IMR-90 (cell line): ENCODE results near the gene OR7A5. TPM values are rescaled to one million over a fixed set of nuclear protein-coding genes. Genes with fewer than 3 reads are reported as not detected.

Experiments
- ATAC-seq: fragments of 200-7000 bp; cut with Tn5 transposase; 2 replicates; pipeline ENCODE4 v1.9.1; 2020; ENCODE audit warnings: low read depth, mild to moderate bottlenecking, moderate library complexity
- BruUV-seq: library from RNA; stranded (reverse); fragments of 400-500 nt; replicated peaks from 2 replicates; lab custom pipeline; 2021; lab: Mats Ljungman, UMichigan
- CTCF ChIA-PET: fragments of 300-600 bp; formaldehyde crosslinking; extraction: SDS; loops from one replicate; lab custom pipeline; 2021; ENCODE audit warnings: antibody characterized with exemption; lab: Yijun Ruan, JAX
- POLR2A ChIA-PET: fragments of 300-600 bp; sonication (Branson Sonifier 250); formaldehyde crosslinking; loops from one replicate; lab custom pipeline; 2022; ENCODE audit warnings: antibody characterized with exemption; ENCODE audit not compliant: unreplicated experiment; lab: Charles Lee
- DNase-seq: peaks from one replicate; pipeline ENCODE4 v3.0.0; 2013
- H2AFZ ChIP-seq: replicated peaks from 2 replicates; pipeline ENCODE3; 2013; ENCODE audit warnings: low read length, mild to moderate bottlenecking; ENCODE audit not compliant: poor library complexity
- H2AK5ac ChIP-seq: 2 replicates; pipeline ENCODE4 v1.6.1; 2013; ENCODE audit warnings: low read depth, low read length, inconsistent platforms
- H2AK9ac ChIP-seq: replicated peaks from 2 replicates; pipeline ENCODE3; 2013; ENCODE audit warnings: mild to moderate bottlenecking, low read depth, low read length, moderate library complexity; ENCODE audit not compliant: poor library complexity
- H2BK120ac ChIP-seq: 2 replicates; pipeline ENCODE4 v1.6.1; 2013; ENCODE audit warnings: low read depth, low read length, inconsistent platforms
- H2BK15ac ChIP-seq: 3 replicates; pipeline ENCODE4 v1.6.1; 2013; ENCODE audit warnings: low read depth, low read length, inconsistent platforms
- H2BK20ac ChIP-seq: 2 replicates; pipeline ENCODE4 v1.6.1; 2013; ENCODE audit warnings: low read depth, mild to moderate bottlenecking, inconsistent platforms, low read length, moderate library complexity
- H2BK5ac ChIP-seq: 2 replicates; pipeline ENCODE4 v1.6.1; 2013; ENCODE audit warnings: mild to moderate bottlenecking, low read depth, low read length, inconsistent platforms; ENCODE audit not compliant: poor library complexity, severe bottlenecking
- H3K14ac ChIP-seq: replicated peaks from 2 replicates; pipeline ENCODE4 v1.6.1; 2013; ENCODE audit warnings: low read depth, low read length, inconsistent platforms
- H3K18ac ChIP-seq: 2 replicates; pipeline ENCODE4 v1.6.1; 2013; ENCODE audit warnings: low read depth, low read length, control low read depth
- H3K23ac ChIP-seq: 2 replicates; pipeline ENCODE4 v1.6.1; 2013; ENCODE audit warnings: low read depth, low read length, inconsistent platforms
- H3K27ac ChIP-seq: 2 replicates; pipeline ENCODE4 v1.5.1; 2013; ENCODE audit warnings: mild to moderate bottlenecking, control low read depth, low read length; ENCODE audit not compliant: insufficient read depth
- H3K27me3 ChIP-seq: 2 replicates; pipeline ENCODE4 v1.6.1; 2013; ENCODE audit warnings: low read length; ENCODE audit not compliant: control insufficient read depth, insufficient read depth
- H3K36me3 ChIP-seq: 2 replicates; pipeline ENCODE4 v1.6.1; 2013; ENCODE audit warnings: low read length, mixed read lengths; ENCODE audit not compliant: control insufficient read depth, insufficient read depth
- H3K4ac ChIP-seq: 2 replicates; pipeline ENCODE4 v1.6.1; 2013; ENCODE audit warnings: low read depth, low read length, inconsistent platforms
- H3K4me1 ChIP-seq: 2 replicates; pipeline ENCODE4 v1.6.1; 2013; ENCODE audit warnings: low read length, mixed read lengths; ENCODE audit not compliant: control insufficient read depth, insufficient read depth
- H3K4me2 ChIP-seq: 2 replicates; pipeline ENCODE4 v1.6.1; 2013; ENCODE audit warnings: low read depth, mild to moderate bottlenecking, control low read depth, low read length, moderate library complexity
- H3K4me3 ChIP-seq: 2 replicates; pipeline ENCODE4 v1.5.1; 2013; ENCODE audit warnings: low read depth, mild to moderate bottlenecking, control low read depth, low read length, moderate library complexity; ENCODE audit not compliant: insufficient read depth
- H3K56ac ChIP-seq: 2 replicates; pipeline ENCODE4 v1.6.1; 2013; ENCODE audit warnings: low read length, inconsistent platforms; ENCODE audit not compliant: insufficient read depth; ENCODE audit errors: extremely low read depth
- H3K79me1 ChIP-seq, 2 experiments: 2 replicates each; pipeline ENCODE4 v1.6.1; 2013; ENCODE audit warnings: low read length in 2 of 2, inconsistent platforms in 1 of 2, low read depth in 1 of 2
- H3K9ac ChIP-seq: 2 replicates; pipeline ENCODE4 v1.6.1; 2013; ENCODE audit warnings: low read depth, low read length, control low read depth
- H3K9me1 ChIP-seq: 2 replicates; pipeline ENCODE4 v1.6.1; 2013; ENCODE audit warnings: low read length, inconsistent platforms; ENCODE audit not compliant: insufficient read depth
- H3K9me3 ChIP-seq: 2 replicates; pipeline ENCODE4 v1.6.1; 2013; ENCODE audit warnings: low read length; ENCODE audit not compliant: control insufficient read depth, insufficient read depth
- H4K20me1 ChIP-seq: 2 replicates; pipeline ENCODE4 v1.6.1; 2013; ENCODE audit warnings: low read length, inconsistent platforms; ENCODE audit not compliant: insufficient read depth
- H4K5ac ChIP-seq: 2 replicates; pipeline ENCODE4 v1.6.1; 2013; ENCODE audit warnings: mild to moderate bottlenecking, low read depth, low read length, control low read depth
- H4K8ac ChIP-seq, 2 experiments: 2 replicates each; pipeline ENCODE4 v1.6.1; 2013; ENCODE audit warnings: low read depth in 2 of 2, low read length in 2 of 2, control low read depth in 1 of 2, inconsistent platforms in 1 of 2
- H4K91ac ChIP-seq: 2 replicates; pipeline ENCODE4 v1.6.1; 2013; ENCODE audit warnings: low read depth, low read length, inconsistent platforms; ENCODE audit not compliant: insufficient read depth
- BHLHE40 ChIP-seq: fragments of 150-350 bp; IDR thresholded peaks from 2 replicates; pipeline ENCODE4 v1.6.1; 2016; ENCODE audit warnings: mild to moderate bottlenecking, low read depth, low read length
- CEBPB ChIP-seq: IDR thresholded peaks from 2 replicates; pipeline ENCODE4 v1.6.1; 2012; ENCODE audit warnings: low read depth, low read length, improper control_type of control experiment
- CHD1 ChIP-seq: IDR thresholded peaks from 2 replicates; pipeline ENCODE4 v1.6.1; 2012; ENCODE audit warnings: low read depth, low read length, improper control_type of control experiment
- FOS ChIP-seq: fragments of 150-350 bp; IDR thresholded peaks from 2 replicates; pipeline ENCODE4 v1.6.1; 2016; ENCODE audit warnings: low read depth, low read length
- MAFK ChIP-seq: IDR thresholded peaks from 2 replicates; pipeline ENCODE4 v1.6.1; 2012; ENCODE audit warnings: low read depth, low read length, improper control_type of control experiment
- MAZ ChIP-seq: IDR thresholded peaks from 2 replicates; pipeline ENCODE4 v1.6.1; 2012; ENCODE audit warnings: low read depth, mild to moderate bottlenecking, low read length, improper control_type of control experiment, moderate library complexity, borderline replicate concordance
- MXI1 ChIP-seq: IDR thresholded peaks from 2 replicates; pipeline ENCODE4 v1.6.1; 2012; ENCODE audit warnings: low read depth, mild to moderate bottlenecking, low read length, moderate library complexity, borderline replicate concordance
- NFE2L2 ChIP-seq: fragments of 150-350 bp; IDR thresholded peaks from 2 replicates; pipeline ENCODE4 v1.6.1; 2016; ENCODE audit warnings: low read depth, mild to moderate bottlenecking, low read length
- POLR2A ChIP-seq: IDR thresholded peaks from 2 replicates; pipeline ENCODE4 v1.6.1; 2012; ENCODE audit warnings: mild to moderate bottlenecking, low read depth, low read length
- RAD21 ChIP-seq: IDR thresholded peaks from 2 replicates; pipeline ENCODE4 v1.6.1; 2012; ENCODE audit warnings: low read length, improper control_type of control experiment
- RCOR1 ChIP-seq: IDR thresholded peaks from 2 replicates; pipeline ENCODE4 v1.6.1; 2012; ENCODE audit warnings: mild to moderate bottlenecking, low read length, improper control_type of control experiment; ENCODE audit not compliant: insufficient replicate concordance
- RFX5 ChIP-seq: IDR thresholded peaks from 2 replicates; pipeline ENCODE4 v1.8.0; 2012; ENCODE audit warnings: low read depth, mild to moderate bottlenecking, low read length, moderate library complexity
- SMC3 ChIP-seq: fragments of 150-350 bp; IDR thresholded peaks from 2 replicates; pipeline ENCODE4 v1.6.1; 2016; ENCODE audit warnings: low read depth, mild to moderate bottlenecking, antibody characterized with exemption, low read length, moderate library complexity
- USF2 ChIP-seq: fragments of 150-350 bp; IDR thresholded peaks from 2 replicates; pipeline ENCODE4 v1.6.1; 2017; ENCODE audit warnings: mild to moderate bottlenecking, antibody characterized with exemption, low read length, low read depth
- WGBS, 2 experiments: methylation state at CpG; one replicate each; pipeline versions ENCODE4 v1.1.5 to v1.1.7; 2013; ENCODE audit warnings: missing lambda C conversion rate in 2 of 2; ENCODE audit not compliant: insufficient read length in 1 of 2; ENCODE audit errors: extremely low coverage in 2 of 2; 5-methylcytosine and 5-hydroxymethylcytosine counted together
- dilution Hi-C: fragments of 300-500 bp; cut with HindIII; formaldehyde crosslinking; loops from one replicate; pipeline ENCODE4 v1.14.3; 2018; ENCODE audit warnings: low sequenced_read_pairs; ENCODE audit not compliant: unreplicated experiment
- in situ Hi-C: fragments of 300-500 bp; cut with MboI; formaldehyde crosslinking; loops from 3 replicates; pipeline ENCODE4 v1.14.3; 2019; ENCODE audit warnings: low sequenced_read_pairs, inconsistent platforms, mixed read lengths
- intact Hi-C: fragments of 100-400 bp; cut with micrococcal nuclease; formaldehyde crosslinking; loops from 2 replicates; pipeline ENCODE4 v1.10.0; 2022
- polyA plus RNA-seq, 3 experiments: library from polyadenylated mRNA; depleted of rRNA; stranded (reverse); fragments of >200 nt; gene quantifications; 2 replicates each; pipeline ENCODE4 v1.2.3, GENCODE V29; 2012; ENCODE audit warnings: low replicate concordance in 1 of 3
- total RNA-seq: library from RNA; depleted of rRNA; stranded (reverse); fragments of >200 nt; gene quantifications from 2 replicates; pipeline ENCODE4 v1.2.3, GENCODE V29; 2012
- TF ChIP-seq, protein P1 (sequence below): fragments of 150-350 bp; IDR thresholded peaks from 2 replicates; pipeline ENCODE4 v1.6.1; 2016; ENCODE audit warnings: low read depth, mild to moderate bottlenecking, low read length, moderate library complexity, borderline replicate concordance
- TF ChIP-seq, protein P2 (sequence below): conservative IDR thresholded peaks from 2 replicates; pipeline ENCODE4 v1.5.1; 2012; ENCODE audit warnings: mild to moderate bottlenecking, low read depth, low read length, improper control_type of control experiment

Gene OR7A5
- total and polyA plus RNA-seq, 2 of the 4 experiments (the other 2 are of a cell fraction) = not detected

DNA sequence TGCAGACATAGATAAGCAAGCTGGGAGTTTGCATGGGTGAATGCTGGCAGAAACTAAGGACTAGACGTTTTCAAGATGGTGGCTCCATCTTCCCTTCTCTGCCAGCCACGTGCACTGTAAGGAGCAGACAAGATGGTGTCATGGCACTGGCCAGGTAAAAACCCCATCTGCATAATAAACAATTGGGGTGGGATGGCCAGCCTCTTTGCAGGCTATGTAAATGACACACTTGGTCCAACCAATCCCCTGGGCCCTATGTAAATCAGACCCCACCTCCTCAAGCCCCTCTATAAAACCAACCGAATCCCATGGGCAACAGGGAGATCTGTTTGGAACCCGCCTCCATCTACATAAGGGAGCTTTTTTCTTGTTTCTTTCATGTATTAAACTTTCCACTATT lies 2.4 kb upstream of the OR7A5 start:
- Histone ChIP-seq H2AFZ (no peak overlapping the region), H2BK15ac (no peak overlapping the region), H3K9me1 (no peaks in the 10 kb centered on the region), H3K14ac (no peak overlapping the region), H2BK5ac (no peak overlapping the region), H3K9ac (no peak overlapping the region), H3K23ac (no peak overlapping the region), H3K9me3 (peaks cover 4% of the 10 kb centered on the region; the same call in 1 of the 2 replicates), H4K20me1 (no peaks in the 10 kb centered on the region), H3K27ac (no peak overlapping the region), H3K4me2 (no peak overlapping the region), H3K36me3 (no peaks in the 10 kb centered on the region), H3K4me1 (no peaks in the 10 kb centered on the region), H3K79me1 (no peaks in the 10 kb centered on the region), H3K4ac (no peak overlapping the region), H4K5ac (no peak overlapping the region), H3K18ac (no peak overlapping the region), H3K56ac (no peak overlapping the region), H2BK120ac (no peak overlapping the region), H2BK20ac (no peak overlapping the region), H3K27me3 (no peaks in the 10 kb centered on the region), H4K8ac (no peak overlapping the region), H4K91ac (no peak overlapping the region), H2AK5ac (no peak overlapping the region), H3K4me3 (no peak overlapping the region), H2AK9ac (no peak overlapping the region)
- no peak for DNase-seq
- ATAC-seq = no peak
- 0% methylated on average over 1 of the region's 4 CpGs; no CpG with 5 or more reads in 1 of the 2 experiments for WGBS, 2 experiments
- BruUV-seq = no TSS peak
- in situ Hi-C loops (no loop called here), dilution Hi-C loops (no loop called here), intact Hi-C loops (no loop called here)
- CTCF ChIA-PET = no interaction called here
- POLR2A ChIA-PET = no interaction called here
- TF ChIP-seq RFX5 (no peak), USF2 (no peak), RAD21 (no peak), CHD1 (no peak), BHLHE40 (no peak), RCOR1 (no peak), POLR2A (no peak), MAZ (no peak), MXI1 (no peak), MAFK (no peak), NFE2L2 (no peak), CEBPB (no peak), FOS (no peak), SMC3 (no peak)
- TF ChIP-seq, protein P1, sequence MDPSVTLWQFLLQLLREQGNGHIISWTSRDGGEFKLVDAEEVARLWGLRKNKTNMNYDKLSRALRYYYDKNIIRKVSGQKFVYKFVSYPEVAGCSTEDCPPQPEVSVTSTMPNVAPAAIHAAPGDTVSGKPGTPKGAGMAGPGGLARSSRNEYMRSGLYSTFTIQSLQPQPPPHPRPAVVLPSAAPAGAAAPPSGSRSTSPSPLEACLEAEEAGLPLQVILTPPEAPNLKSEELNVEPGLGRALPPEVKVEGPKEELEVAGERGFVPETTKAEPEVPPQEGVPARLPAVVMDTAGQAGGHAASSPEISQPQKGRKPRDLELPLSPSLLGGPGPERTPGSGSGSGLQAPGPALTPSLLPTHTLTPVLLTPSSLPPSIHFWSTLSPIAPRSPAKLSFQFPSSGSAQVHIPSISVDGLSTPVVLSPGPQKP = no peak
- TF ChIP-seq, protein P2, sequence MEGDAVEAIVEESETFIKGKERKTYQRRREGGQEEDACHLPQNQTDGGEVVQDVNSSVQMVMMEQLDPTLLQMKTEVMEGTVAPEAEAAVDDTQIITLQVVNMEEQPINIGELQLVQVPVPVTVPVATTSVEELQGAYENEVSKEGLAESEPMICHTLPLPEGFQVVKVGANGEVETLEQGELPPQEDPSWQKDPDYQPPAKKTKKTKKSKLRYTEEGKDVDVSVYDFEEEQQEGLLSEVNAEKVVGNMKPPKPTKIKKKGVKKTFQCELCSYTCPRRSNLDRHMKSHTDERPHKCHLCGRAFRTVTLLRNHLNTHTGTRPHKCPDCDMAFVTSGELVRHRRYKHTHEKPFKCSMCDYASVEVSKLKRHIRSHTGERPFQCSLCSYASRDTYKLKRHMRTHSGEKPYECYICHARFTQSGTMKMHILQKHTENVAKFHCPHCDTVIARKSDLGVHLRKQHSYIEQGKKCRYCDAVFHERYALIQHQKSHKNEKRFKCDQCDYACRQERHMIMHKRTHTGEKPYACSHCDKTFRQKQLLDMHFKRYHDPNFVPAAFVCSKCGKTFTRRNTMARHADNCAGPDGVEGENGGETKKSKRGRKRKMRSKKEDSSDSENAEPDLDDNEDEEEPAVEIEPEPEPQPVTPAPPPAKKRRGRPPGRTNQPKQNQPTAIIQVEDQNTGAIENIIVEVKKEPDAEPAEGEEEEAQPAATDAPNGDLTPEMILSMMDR = no peak
